ENCODE measurements around the gene ABR. TPM values are rescaled to one million over a fixed set of nuclear protein-coding genes. Genes with fewer than 3 reads are reported as not detected.

Gene ABR
- total RNA-seq, 1 experiment from 2014 or later = 172 TPM

DNA sequence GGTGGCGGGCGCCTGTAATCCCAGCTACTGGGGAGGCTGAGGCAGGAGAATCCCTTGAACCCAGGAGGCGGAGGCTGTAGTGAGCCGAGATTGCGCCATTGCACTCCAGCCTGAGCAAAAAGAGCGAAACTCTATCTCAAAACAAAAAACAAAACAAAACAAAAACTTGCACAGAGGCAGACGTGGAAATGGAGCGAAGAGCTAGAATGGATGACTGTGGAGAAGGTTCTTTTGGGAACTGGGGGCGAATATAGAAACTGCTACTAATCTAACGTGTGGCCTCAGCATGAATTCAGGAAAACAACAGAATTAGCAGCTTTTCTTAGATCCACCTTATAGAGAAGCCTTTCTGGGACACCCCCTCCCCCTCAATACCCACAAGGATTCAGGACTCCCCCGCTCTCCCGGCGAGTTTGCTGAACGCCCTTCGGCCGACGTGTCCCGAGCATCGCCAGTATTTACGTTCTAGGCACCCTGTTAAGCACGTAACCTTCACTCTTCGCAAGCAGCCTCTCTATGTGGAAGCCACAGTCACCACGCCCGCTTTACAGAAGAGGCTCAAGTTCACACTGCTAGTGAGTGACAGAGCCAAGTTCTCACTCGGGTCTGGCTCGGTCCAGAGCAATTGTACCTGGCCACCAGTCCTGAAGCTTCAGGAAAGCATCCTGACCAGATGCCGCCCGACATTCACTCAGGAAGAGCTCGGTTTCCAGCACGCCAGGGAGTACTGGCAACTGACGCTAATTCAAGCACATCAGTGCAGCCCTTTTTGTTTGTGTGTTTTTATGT is 13.3 kb upstream of the ABR start:
- TF ChIP-seq, protein P1, sequence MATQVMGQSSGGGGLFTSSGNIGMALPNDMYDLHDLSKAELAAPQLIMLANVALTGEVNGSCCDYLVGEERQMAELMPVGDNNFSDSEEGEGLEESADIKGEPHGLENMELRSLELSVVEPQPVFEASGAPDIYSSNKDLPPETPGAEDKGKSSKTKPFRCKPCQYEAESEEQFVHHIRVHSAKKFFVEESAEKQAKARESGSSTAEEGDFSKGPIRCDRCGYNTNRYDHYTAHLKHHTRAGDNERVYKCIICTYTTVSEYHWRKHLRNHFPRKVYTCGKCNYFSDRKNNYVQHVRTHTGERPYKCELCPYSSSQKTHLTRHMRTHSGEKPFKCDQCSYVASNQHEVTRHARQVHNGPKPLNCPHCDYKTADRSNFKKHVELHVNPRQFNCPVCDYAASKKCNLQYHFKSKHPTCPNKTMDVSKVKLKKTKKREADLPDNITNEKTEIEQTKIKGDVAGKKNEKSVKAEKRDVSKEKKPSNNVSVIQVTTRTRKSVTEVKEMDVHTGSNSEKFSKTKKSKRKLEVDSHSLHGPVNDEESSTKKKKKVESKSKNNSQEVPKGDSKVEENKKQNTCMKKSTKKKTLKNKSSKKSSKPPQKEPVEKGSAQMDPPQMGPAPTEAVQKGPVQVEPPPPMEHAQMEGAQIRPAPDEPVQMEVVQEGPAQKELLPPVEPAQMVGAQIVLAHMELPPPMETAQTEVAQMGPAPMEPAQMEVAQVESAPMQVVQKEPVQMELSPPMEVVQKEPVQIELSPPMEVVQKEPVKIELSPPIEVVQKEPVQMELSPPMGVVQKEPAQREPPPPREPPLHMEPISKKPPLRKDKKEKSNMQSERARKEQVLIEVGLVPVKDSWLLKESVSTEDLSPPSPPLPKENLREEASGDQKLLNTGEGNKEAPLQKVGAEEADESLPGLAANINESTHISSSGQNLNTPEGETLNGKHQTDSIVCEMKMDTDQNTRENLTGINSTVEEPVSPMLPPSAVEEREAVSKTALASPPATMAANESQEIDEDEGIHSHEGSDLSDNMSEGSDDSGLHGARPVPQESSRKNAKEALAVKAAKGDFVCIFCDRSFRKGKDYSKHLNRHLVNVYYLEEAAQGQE (IDR thresholded peaks at IDR 0.05; ENCODE audit: insufficient read depth in 1 of 2, low read depth in 2 of 2, low read length in 1 of 2) = no peak
- TF ChIP-seq TCF7L2 (IDR thresholded peaks at IDR 0.05; ENCODE audit: low read depth, low read length) (no peak), POLR2AphosphoS5 (IDR thresholded peaks at IDR 0.05; ENCODE audit: low read depth, low read length) (no peak), SIN3A (IDR thresholded peaks at IDR 0.05; ENCODE audit: borderline replicate concordance, insufficient read depth, low read depth, low read length) (no peak)
- TF ChIP-seq, protein P2, sequence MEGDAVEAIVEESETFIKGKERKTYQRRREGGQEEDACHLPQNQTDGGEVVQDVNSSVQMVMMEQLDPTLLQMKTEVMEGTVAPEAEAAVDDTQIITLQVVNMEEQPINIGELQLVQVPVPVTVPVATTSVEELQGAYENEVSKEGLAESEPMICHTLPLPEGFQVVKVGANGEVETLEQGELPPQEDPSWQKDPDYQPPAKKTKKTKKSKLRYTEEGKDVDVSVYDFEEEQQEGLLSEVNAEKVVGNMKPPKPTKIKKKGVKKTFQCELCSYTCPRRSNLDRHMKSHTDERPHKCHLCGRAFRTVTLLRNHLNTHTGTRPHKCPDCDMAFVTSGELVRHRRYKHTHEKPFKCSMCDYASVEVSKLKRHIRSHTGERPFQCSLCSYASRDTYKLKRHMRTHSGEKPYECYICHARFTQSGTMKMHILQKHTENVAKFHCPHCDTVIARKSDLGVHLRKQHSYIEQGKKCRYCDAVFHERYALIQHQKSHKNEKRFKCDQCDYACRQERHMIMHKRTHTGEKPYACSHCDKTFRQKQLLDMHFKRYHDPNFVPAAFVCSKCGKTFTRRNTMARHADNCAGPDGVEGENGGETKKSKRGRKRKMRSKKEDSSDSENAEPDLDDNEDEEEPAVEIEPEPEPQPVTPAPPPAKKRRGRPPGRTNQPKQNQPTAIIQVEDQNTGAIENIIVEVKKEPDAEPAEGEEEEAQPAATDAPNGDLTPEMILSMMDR (IDR thresholded peaks at IDR 0.05) = no peak
- Histone ChIP-seq H3K9me3 (ENCODE audit: control insufficient read depth, insufficient read depth, low read depth, low read length) (no peaks in the 10 kb centered on the region), H3K27ac (ENCODE audit: low read length) (no peak overlapping the region), H3K27me3 (ENCODE audit: control insufficient read depth, insufficient read depth, low read length) (no peaks in the 10 kb centered on the region), H3K36me3 (ENCODE audit: control insufficient read depth, insufficient read depth, low read length) (no peaks in the 10 kb centered on the region), H3K4me3 (ENCODE audit: low read depth in 2 of 2, low read length in 2 of 2) (no peak overlapping the region), H3K4me1 (ENCODE audit: control insufficient read depth, insufficient read depth, low read length) (peaks cover 4% of the 10 kb centered on the region; the same call in 1 of the 2 replicates)
- BruUV-seq (replicated peaks) = no TSS peak
- POLR2A ChIA-PET = interaction anchor here (0.6 kb wide), 1 partner anchor 78 kb away, joined by 5 read pairs; no protein-coding TSS in a partner anchor
- CTCF ChIA-PET = interaction anchor here (1.3 kb wide), 1 partner anchor 70 kb away, joined by 4 read pairs; no protein-coding TSS in a partner anchor
- in situ Hi-C loops (cut with HindIII; ENCODE audit: low pct_unique_long_range_greater_than_20kb, low sequenced_read_pairs) = no loop called here
- intact Hi-C loops (cut with micrococcal nuclease; ENCODE audit: unreplicated experiment) = no loop called here
- DNase-seq (ENCODE audit: low read depth, low spot score) = no peak
- ATAC-seq = no peak

DNA sequence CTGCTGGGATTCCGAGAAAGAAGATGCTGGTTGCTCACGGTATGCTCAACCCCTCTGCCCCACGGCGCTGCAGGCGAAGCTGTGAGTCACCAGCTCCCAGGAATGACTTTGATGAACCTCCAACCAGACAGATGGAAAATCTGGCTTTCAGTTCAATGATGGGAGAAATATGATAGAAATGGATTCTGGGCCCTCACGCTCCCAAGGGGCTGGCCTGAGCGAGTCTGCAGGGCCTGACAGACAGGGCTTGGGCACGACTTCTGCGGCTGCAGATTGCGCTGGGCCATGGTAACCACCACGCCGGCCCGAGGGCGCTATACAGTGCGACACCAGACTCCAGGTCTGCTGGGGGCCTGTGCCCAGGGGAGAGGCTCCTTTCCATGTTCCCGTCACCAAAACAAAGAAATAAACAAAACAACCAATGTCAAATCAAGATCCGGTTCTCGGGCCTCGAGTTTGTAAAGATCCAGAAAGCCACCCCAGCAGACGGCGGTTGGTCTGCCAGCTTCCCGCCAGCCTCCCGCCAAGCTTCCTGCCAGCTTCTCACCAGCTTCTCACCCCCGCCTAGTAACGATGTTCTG is 11.1 kb upstream of the ABR start:
- H3K9me3 ChIP-seq (ENCODE audit: control insufficient read depth, insufficient read depth, low read depth, low read length) = no peaks in the 10 kb centered on the region
- intact Hi-C loops (cut with micrococcal nuclease; ENCODE audit: unreplicated experiment) (no loop called here), in situ Hi-C loops (cut with HindIII; ENCODE audit: low pct_unique_long_range_greater_than_20kb, low sequenced_read_pairs) (no loop called here)
- TF ChIP-seq, protein P1 (IDR thresholded peaks at IDR 0.05; ENCODE audit: insufficient read depth in 1 of 2, low read depth in 2 of 2, low read length in 1 of 2) = no peak
- TF ChIP-seq, protein P2 (IDR thresholded peaks at IDR 0.05) = no peak
- TF ChIP-seq SIN3A (IDR thresholded peaks at IDR 0.05; ENCODE audit: borderline replicate concordance, insufficient read depth, low read depth, low read length) (no peak), POLR2AphosphoS5 (IDR thresholded peaks at IDR 0.05; ENCODE audit: low read depth, low read length) (no peak), TCF7L2 (IDR thresholded peaks at IDR 0.05; ENCODE audit: low read depth, low read length) (no peak)
- no TSS peak for BruUV-seq (replicated peaks)
- H3K4me3 ChIP-seq (ENCODE audit: low read depth in 2 of 2, low read length in 2 of 2) = no peak overlapping the region
- no peaks in the 10 kb centered on the region for H3K36me3 ChIP-seq (ENCODE audit: control insufficient read depth, insufficient read depth, low read length)
- no peak for ATAC-seq
- POLR2A ChIA-PET = no interaction called here
- DNase-seq (ENCODE audit: low read depth, low spot score) = no peak
- no peak overlapping the region for H3K27ac ChIP-seq (ENCODE audit: low read length)
- CTCF ChIA-PET = interaction anchor here (0.6 kb wide), 1 partner anchor 16 kb away, joined by 5 read pairs; no protein-coding TSS in a partner anchor
- H3K27me3 ChIP-seq (ENCODE audit: control insufficient read depth, insufficient read depth, low read length) = no peaks in the 10 kb centered on the region
- H3K4me1 ChIP-seq (ENCODE audit: control insufficient read depth, insufficient read depth, low read length) = peaks cover 10% of the 10 kb centered on the region
